D721Med (cell line): ENCODE data around the gene C17orf107.
"Not testable (repeated sequence)": the region's sequence is repeated elsewhere in the genome, so short reads cannot be mapped to it uniquely, and the experiment has no call there.

Experiments
- DNase-seq: peaks from one replicate; pipeline ENCODE4 v3.0.0; 2011; ENCODE audit warnings: low spot score; ENCODE audit not compliant: insufficient read length
- FAIRE-seq: peaks from 2 replicates; lab custom pipeline; 2011; peaks lifted over from hg19 to GRCh38; lab: Jason Lieb, UNC
- CTCF ChIP-seq: IDR thresholded peaks from 2 replicates; pipeline ENCODE4 v1.5.1; 2012; ENCODE audit warnings: mild to moderate bottlenecking, control low read depth; ENCODE audit not compliant: insufficient read depth; ENCODE audit errors: missing control alignments

Gene C17orf107

GRCh38 chr17:4919511-4920047 lies 20.2 kb downstream of the C17orf107 start:
- peak; percentile 22 for DNase-seq
- no peak for FAIRE-seq
- TF ChIP-seq CTCF, result no peak

GRCh38 chr17:4920351-4921048 lies 21.2 kb downstream of the C17orf107 start:
- no peak for FAIRE-seq
- DNase-seq, result no peak
- no peak for TF ChIP-seq CTCF

- FAIRE-seq (no peak), DNase-seq (no peak)
- TF ChIP-seq CTCF, result no peak
Measured at GRCh38 chr17:4921320-4921719, 22.0 kb downstream of the C17orf107 start.

- FAIRE-seq, result not testable (repeated sequence)
Measured at GRCh38 chr17:4926577-4927335, 27.4 kb downstream of the C17orf107 start.

GRCh38 chr17:4928881-4929280 lies 29.5 kb downstream of the C17orf107 start:
- no peak for FAIRE-seq
- no peak for DNase-seq
- TF ChIP-seq CTCF, result no peak

More at GRCh38 chr17:4926577-4927335, 27.4 kb downstream of the C17orf107 start:
- DNase-seq, result not testable (repeated sequence)

- DNase-seq, result peak; percentile 2
- FAIRE-seq, result no peak
- TF ChIP-seq CTCF, result no peak
Measured at GRCh38 chr17:4931963-4932362, 32.6 kb downstream of the C17orf107 start, which contains the start of gene GP1BA. GP1BA (plus strand) TSS chr17:4932277; CDS start chr17:4932605, 328 bp downstream.

GRCh38 chr17:4932756-4933155 lies 33.4 kb downstream of the C17orf107 start:
- no peak for FAIRE-seq
- TF ChIP-seq CTCF, result no peak
- DNase-seq, result no peak
